ENCODE results near the gene DPP4.

- TF ChIP-seq, protein P1, sequence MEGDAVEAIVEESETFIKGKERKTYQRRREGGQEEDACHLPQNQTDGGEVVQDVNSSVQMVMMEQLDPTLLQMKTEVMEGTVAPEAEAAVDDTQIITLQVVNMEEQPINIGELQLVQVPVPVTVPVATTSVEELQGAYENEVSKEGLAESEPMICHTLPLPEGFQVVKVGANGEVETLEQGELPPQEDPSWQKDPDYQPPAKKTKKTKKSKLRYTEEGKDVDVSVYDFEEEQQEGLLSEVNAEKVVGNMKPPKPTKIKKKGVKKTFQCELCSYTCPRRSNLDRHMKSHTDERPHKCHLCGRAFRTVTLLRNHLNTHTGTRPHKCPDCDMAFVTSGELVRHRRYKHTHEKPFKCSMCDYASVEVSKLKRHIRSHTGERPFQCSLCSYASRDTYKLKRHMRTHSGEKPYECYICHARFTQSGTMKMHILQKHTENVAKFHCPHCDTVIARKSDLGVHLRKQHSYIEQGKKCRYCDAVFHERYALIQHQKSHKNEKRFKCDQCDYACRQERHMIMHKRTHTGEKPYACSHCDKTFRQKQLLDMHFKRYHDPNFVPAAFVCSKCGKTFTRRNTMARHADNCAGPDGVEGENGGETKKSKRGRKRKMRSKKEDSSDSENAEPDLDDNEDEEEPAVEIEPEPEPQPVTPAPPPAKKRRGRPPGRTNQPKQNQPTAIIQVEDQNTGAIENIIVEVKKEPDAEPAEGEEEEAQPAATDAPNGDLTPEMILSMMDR (IDR thresholded peaks at IDR 0.05), result no peak
- TF ChIP-seq POLR2A (IDR thresholded peaks at IDR 0.05), result no peak
These were observed 14.9 kb downstream of the DPP4 start for GRCh38 chr2:162058973-162059668.

Data from prostate gland (tissue), 2 donors.